ENCODE measurements around the gene HNRNPAB.
"Not testable (repeated sequence)": the region's sequence is repeated elsewhere in the genome, so short reads cannot be mapped to it uniquely, and the experiment has no call there.

Gene HNRNPAB

DNA sequence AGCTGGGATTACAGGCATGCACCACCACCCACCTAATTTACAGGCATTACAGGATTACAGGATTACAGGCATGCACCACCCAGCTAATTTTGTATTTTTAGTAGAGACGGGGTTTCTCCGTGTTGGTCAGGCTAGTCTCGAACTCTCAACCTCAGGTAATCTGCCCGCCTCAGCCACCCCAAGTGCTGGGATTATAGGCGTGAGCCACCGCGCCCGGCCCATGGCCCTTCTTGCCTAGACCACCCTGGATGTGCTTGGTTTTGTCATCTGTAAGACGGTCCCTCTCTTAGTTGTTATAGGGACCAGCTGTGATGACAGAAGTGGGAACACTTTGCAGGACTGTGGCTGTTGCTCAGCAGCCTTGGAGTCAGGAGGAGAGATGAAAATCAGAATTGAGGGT lies 31.8 kb downstream of the HNRNPAB start:
- Histone ChIP-seq H3K9ac (ENCODE audit: low read length) (no peak overlapping the region), H3K4me1 (ENCODE audit: control insufficient read depth, insufficient read depth, low read length) (peaks cover 34% of the 10 kb centered on the region), H3K9me3 (ENCODE audit: control insufficient read depth, low read length) (no peaks in the 10 kb centered on the region), H3K36me3 (ENCODE audit: control insufficient read depth, insufficient read depth, low read length) (no peaks in the 10 kb centered on the region), H3K27me3 (ENCODE audit: control insufficient read depth, insufficient read depth, low read length) (no peaks in the 10 kb centered on the region), H3K4me3 (ENCODE audit: low read length) (no peak overlapping the region)

DNA sequence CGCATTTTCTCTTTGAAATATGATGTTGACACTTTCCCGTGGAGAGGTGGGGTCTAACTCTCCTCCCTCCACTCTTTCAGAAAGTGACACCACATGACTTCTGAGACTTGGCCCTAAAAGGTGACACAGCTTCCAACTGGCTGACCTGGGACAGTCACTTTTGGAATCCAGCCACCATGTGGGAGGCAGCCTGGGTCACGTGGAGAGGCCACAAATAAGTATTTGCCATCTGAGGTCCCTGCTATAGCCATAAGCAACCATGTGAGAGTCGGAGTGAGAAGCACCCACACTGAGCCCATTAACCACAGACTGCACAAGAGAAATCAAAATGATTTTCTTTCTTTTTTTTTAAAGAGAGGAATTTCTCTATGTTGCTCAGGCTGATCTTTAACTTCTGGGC lies 32.3 kb downstream of the HNRNPAB start:
- no peak overlapping the region for H3K9ac ChIP-seq (ENCODE audit: low read length)
- no peaks in the 10 kb centered on the region for H3K27me3 ChIP-seq (ENCODE audit: control insufficient read depth, insufficient read depth, low read length)

DNA sequence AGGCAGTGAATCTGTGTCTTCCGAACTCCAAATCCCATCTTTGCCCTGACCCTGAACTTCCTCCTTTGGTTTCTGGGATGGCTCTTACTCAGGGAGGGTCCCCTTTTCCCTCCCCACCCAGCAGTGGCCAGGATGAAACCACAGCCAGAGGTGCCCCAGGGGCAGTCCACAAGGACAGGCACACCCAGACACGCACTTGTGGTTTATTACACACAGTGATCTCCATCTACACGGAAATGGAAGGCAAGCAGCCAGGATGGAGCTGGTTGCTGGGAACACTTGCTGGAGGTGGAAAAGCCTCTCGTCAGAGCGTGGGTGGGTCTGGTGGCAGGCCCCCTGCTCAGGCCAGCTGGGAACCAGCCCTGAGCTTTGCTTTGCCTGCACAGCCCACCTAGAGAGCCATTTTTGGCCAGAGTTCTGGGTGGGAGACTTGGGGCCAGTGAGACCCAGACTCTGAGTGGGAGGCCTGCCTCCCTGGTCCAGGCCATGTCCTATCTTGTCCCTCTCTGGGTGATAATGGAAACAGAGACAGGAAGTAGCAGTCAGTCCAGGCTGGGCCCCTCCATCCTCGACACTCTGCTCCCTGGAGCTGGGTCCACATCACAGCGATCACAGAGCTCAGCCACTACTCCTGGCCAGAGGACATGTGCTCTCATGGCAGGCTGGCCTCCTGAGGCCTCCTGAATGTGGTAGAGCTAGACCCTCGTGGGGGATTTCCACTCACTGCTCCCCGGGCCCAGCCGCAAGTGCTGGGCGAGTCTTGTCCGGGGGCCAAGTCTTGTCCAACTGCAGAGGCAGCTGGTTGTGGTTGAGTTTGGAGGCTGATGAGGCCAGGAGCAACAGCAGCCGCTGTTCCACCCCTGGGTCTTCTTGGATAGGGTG lies 33.3 kb downstream of the HNRNPAB start:
- no peaks in the 10 kb centered on the region for H3K36me3 ChIP-seq (ENCODE audit: control insufficient read depth, insufficient read depth, low read length)
- H3K9me3 ChIP-seq (ENCODE audit: control insufficient read depth, low read length) = no peaks in the 10 kb centered on the region
- H3K4me1 ChIP-seq (ENCODE audit: control insufficient read depth, insufficient read depth, low read length) = peaks cover 26% of the 10 kb centered on the region
- no peaks in the 10 kb centered on the region for H3K27me3 ChIP-seq (ENCODE audit: control insufficient read depth, insufficient read depth, low read length)
- H3K9ac ChIP-seq (ENCODE audit: low read length) = no peak overlapping the region
- H3K4me3 ChIP-seq (ENCODE audit: low read length) = no peak overlapping the region

More for the DNA sequence above, 32.3 kb downstream of the HNRNPAB start:
- H3K4me3 ChIP-seq (ENCODE audit: low read length) = no peak overlapping the region
- H3K9me3 ChIP-seq (ENCODE audit: control insufficient read depth, low read length) = no peaks in the 10 kb centered on the region
- H3K36me3 ChIP-seq (ENCODE audit: control insufficient read depth, insufficient read depth, low read length) = no peaks in the 10 kb centered on the region
- H3K4me1 ChIP-seq (ENCODE audit: control insufficient read depth, insufficient read depth, low read length) = peaks cover 28% of the 10 kb centered on the region

DNA sequence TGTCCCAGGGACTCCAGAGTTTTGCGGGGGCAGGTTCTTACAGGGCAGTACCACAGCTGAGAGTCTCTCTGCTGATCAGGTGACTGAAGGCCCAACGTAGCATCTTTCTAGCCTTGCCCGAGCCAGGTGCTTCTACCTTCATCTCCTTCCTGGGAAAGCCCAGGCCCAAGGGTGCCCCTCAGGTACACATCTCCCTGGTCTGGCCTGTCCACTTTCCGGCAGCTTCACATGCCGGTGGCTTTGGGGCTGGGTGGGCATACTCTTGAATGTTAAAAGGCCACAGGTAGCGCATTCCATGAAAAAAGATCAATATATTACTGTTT lies 33.9 kb downstream of the HNRNPAB start:
- peaks cover 22% of the 10 kb centered on the region for H3K4me1 ChIP-seq (ENCODE audit: control insufficient read depth, insufficient read depth, low read length)
- H3K36me3 ChIP-seq (ENCODE audit: control insufficient read depth, insufficient read depth, low read length) = no peaks in the 10 kb centered on the region
- no peaks in the 10 kb centered on the region for H3K27me3 ChIP-seq (ENCODE audit: control insufficient read depth, insufficient read depth, low read length)
- no peak overlapping the region for H3K9ac ChIP-seq (ENCODE audit: low read length)
- H3K4me3 ChIP-seq (ENCODE audit: low read length) = no peak overlapping the region
- no peaks in the 10 kb centered on the region for H3K9me3 ChIP-seq (ENCODE audit: control insufficient read depth, low read length)

DNA sequence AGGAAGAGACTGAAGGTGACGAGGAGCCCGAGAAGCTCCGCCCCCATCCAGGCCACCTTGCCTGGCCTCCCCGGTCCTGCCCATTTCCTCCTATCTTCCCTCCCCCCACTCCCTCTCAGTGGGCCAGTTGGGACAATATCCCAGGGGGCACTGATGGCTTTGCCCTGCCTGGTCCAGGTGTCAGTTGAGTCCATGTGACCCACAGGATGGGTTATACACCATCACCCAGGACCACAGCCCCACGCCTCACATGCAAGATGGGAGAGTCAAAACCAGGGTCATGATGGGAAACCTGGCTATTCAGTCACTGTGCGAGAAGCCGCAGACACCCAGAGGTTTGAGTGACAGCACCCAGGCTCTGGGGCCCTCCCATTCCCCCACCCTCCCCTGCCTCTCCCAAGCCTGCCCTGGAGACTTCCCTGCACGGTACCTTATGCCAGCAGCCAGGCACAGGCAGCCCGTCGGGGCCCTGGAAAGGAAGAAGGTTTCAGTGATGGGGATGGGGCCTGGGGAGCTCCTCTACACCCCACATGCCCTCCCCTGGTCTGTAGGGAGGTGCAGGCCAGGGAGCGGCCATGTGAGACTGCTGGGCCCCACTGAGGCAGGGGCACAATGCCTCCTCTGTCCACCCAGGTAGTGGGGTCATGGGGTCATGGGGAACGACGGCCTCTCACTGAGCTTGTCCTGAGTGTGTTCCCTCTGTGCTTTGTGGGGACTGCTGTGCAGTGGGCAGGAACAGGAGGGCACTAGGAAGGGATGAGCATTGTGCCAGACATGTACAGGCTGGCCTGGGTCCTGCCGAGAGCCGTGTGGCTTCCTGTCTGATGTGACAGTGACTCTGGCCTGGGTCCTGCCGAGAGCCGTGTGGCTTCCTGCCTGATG lies 34.6 kb downstream of the HNRNPAB start:
- H3K4me1 ChIP-seq (ENCODE audit: control insufficient read depth, insufficient read depth, low read length) = peaks cover 22% of the 10 kb centered on the region

DNA sequence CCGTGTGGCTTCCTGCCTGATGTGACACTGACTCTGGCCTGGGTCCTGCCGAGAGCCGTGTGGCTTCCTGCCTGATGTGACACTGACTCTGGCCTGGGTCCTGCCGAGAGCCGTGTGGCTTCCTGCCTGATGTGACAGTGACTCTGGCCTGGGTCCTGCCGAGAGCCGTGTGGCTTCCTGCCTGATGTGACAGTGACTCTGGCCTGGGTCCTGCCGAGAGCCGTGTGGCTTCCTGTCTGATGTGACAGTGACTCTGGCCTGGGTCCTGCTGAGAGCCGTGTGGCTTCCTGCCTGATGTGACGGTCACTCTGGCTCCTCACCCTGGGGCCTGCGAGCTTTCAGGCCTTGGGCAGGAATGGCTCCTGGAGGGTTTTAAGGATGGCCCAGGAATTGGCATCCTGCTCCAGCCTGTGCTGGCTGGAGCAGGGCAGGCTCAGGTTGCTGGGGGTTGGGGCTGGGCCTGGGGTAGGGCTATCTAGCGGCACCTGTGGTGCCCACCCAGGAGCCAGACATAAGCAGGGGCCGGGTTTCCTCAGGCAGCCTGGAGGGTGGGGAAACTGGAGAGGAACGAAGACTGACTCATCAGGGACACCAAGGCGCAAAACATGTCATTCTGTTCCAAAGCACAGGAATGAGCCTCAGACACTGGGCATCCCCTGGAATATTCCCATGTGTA lies 35.4 kb downstream of the HNRNPAB start:
- H3K36me3 ChIP-seq (ENCODE audit: control insufficient read depth, insufficient read depth, low read length); H3K4me3 ChIP-seq (ENCODE audit: low read length); H3K9ac ChIP-seq (ENCODE audit: low read length); H3K9me3 ChIP-seq (ENCODE audit: control insufficient read depth, low read length); H3K27me3 ChIP-seq (ENCODE audit: control insufficient read depth, insufficient read depth, low read length): not testable (repeated sequence)
- H3K4me1 ChIP-seq (ENCODE audit: control insufficient read depth, insufficient read depth, low read length) = peaks cover 22% of the 10 kb centered on the region

More for the DNA sequence above, 34.6 kb downstream of the HNRNPAB start:
- Histone ChIP-seq H3K4me3 (ENCODE audit: low read length) (no peak overlapping the region), H3K36me3 (ENCODE audit: control insufficient read depth, insufficient read depth, low read length) (no peaks in the 10 kb centered on the region), H3K27me3 (ENCODE audit: control insufficient read depth, insufficient read depth, low read length) (no peaks in the 10 kb centered on the region), H3K9me3 (ENCODE audit: control insufficient read depth, low read length) (no peaks in the 10 kb centered on the region), H3K9ac (ENCODE audit: low read length) (no peak overlapping the region)

DNA sequence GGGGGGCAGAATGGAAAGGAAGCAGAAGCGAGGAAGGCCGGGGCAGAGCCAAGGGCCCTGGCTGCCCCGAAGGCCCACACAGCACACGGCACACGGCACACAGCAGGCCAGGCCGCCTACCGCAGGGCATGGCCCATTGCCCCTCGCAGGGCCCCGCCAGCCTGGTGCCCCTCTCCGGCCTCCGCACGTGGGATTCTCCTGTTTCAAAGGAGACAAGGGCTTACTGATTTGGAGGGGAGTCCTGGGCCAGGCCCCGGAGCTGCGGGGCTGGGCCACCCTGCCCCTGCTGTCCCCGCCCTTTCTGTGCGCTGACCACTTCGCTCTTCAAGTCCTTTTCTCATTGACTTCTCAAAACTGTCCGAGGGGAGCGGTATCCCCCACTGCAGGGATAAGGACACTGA lies 36.0 kb downstream of the HNRNPAB start:
- Histone ChIP-seq H3K36me3 (ENCODE audit: control insufficient read depth, insufficient read depth, low read length) (no peaks in the 10 kb centered on the region), H3K9me3 (ENCODE audit: control insufficient read depth, low read length) (no peaks in the 10 kb centered on the region), H3K4me1 (ENCODE audit: control insufficient read depth, insufficient read depth, low read length) (peaks cover 22% of the 10 kb centered on the region), H3K4me3 (ENCODE audit: low read length) (no peak overlapping the region), H3K27me3 (ENCODE audit: control insufficient read depth, insufficient read depth, low read length) (no peaks in the 10 kb centered on the region), H3K9ac (ENCODE audit: low read length) (no peak overlapping the region)

DNA sequence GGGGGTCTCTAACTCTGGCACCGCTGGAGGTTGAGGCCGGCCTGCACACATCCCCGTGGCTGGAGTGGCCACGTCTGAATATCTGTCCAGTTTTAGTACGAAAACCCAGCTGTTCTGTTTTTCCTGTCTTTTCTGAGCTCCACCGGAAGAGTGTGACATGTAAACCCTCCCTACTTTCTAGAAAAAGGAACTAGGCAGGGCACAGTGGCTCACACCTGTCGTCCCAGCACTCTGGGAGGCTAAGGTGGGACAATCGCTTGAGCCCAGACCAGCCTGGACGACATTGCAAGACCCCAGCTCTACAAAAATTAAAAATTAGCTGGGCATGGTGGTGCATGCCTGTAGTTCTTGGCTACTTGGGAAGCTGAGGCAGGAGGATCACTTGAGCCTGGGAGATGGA lies 36.4 kb downstream of the HNRNPAB start:
- Histone ChIP-seq H3K36me3 (ENCODE audit: control insufficient read depth, insufficient read depth, low read length) (no peaks in the 10 kb centered on the region), H3K27me3 (ENCODE audit: control insufficient read depth, insufficient read depth, low read length) (no peaks in the 10 kb centered on the region), H3K9me3 (ENCODE audit: control insufficient read depth, low read length) (no peaks in the 10 kb centered on the region), H3K4me1 (ENCODE audit: control insufficient read depth, insufficient read depth, low read length) (peaks cover 22% of the 10 kb centered on the region), H3K4me3 (ENCODE audit: low read length) (no peak overlapping the region), H3K9ac (ENCODE audit: low read length) (no peak overlapping the region)

DNA sequence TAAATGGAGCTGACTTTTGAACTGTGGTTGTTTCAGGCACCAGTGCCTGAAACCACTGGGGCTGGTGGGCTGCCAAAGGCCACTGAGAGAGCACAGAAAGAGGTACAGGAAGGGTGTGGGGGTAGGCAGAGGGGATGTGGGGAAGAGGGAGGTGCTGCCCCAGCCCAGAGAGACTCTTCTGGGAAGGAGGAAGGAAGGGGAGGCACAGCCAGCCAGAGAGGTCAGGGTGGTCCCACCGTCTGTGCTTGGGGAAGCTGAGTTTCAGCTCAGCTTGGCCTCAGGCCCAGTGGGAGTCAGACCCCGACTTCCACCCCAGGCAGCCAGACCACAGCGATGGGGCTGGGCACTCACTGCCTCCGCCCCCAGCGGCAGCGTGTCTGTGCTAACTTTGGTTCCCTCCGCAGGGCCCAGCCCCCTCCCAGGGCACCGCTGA lies 36.9 kb downstream of the HNRNPAB start:
- Histone ChIP-seq H3K4me3 (ENCODE audit: low read length) (no peak overlapping the region), H3K9ac (ENCODE audit: low read length) (no peak overlapping the region), H3K36me3 (ENCODE audit: control insufficient read depth, insufficient read depth, low read length) (no peaks in the 10 kb centered on the region), H3K27me3 (ENCODE audit: control insufficient read depth, insufficient read depth, low read length) (no peaks in the 10 kb centered on the region), H3K4me1 (ENCODE audit: control insufficient read depth, insufficient read depth, low read length) (peaks cover 22% of the 10 kb centered on the region), H3K9me3 (ENCODE audit: control insufficient read depth, low read length) (no peaks in the 10 kb centered on the region)

DNA sequence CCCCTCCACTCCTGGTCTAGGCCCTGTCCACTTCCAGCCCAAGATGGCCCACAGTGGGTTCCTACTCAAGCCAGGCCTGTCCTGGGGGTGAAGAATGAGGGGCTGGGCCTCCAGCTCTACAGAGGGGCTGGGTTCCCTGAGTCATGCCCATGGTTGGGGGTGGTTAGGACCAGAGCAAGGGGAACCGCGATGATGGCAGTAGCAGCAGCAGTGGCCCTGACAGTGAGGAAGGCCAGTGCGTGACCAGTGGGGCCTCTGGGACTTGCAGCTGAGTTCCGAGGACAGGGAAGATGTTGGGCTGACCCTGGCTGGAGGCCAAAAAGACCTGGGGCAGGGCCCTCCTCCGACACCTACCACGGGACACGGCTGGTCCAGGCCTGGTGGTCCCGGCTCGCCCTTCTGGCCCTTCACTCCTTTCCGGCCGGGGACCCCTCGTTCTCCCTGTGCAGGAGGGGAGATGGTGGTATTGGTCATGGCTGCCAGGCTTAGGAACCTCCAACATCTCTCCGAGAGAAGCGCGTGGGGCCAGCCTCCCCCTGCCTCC lies 37.4 kb downstream of the HNRNPAB start:
- Histone ChIP-seq H3K27me3 (ENCODE audit: control insufficient read depth, insufficient read depth, low read length) (no peaks in the 10 kb centered on the region), H3K9me3 (ENCODE audit: control insufficient read depth, low read length) (no peaks in the 10 kb centered on the region), H3K36me3 (ENCODE audit: control insufficient read depth, insufficient read depth, low read length) (no peaks in the 10 kb centered on the region), H3K9ac (ENCODE audit: low read length) (no peak overlapping the region), H3K4me3 (ENCODE audit: low read length) (no peak overlapping the region), H3K4me1 (ENCODE audit: control insufficient read depth, insufficient read depth, low read length) (peaks cover 18% of the 10 kb centered on the region)

DNA sequence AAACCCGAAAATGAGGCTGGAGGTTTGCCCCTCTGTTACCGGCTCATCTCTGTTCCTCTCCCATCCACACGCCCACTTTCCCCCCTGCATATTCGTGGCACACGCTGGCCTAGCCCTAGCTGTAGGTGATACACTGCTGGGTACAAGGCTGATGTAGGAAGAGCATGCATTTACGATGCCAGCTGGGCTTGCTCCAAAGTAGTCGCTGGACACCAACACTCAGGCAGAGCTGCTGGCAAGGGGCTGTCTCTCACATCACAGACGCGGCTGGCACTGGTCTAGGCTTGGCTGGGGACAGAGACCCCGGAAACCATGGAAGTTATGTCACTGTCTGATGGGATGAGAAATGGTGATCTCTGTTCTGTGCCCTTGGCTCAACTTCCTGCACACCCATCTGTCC lies 38.1 kb downstream of the HNRNPAB start:
- Histone ChIP-seq H3K36me3 (ENCODE audit: control insufficient read depth, insufficient read depth, low read length) (no peaks in the 10 kb centered on the region), H3K9me3 (ENCODE audit: control insufficient read depth, low read length) (no peaks in the 10 kb centered on the region), H3K27me3 (ENCODE audit: control insufficient read depth, insufficient read depth, low read length) (no peaks in the 10 kb centered on the region), H3K4me3 (ENCODE audit: low read length) (no peak overlapping the region), H3K4me1 (ENCODE audit: control insufficient read depth, insufficient read depth, low read length) (peaks cover 12% of the 10 kb centered on the region), H3K9ac (ENCODE audit: low read length) (no peak overlapping the region)

All from mucosa of stomach (tissue), 1 donor.